BJ (cell line): Measurements from ENCODE around the gene TAS1R3. TPM values are rescaled to one million over a fixed set of nuclear protein-coding genes. Genes with fewer than 3 reads are reported as not detected.
"Not testable (repeated sequence)": the region's sequence is repeated elsewhere in the genome, so short reads cannot be mapped to it uniquely, and the experiment has no call there.

Experiments
- CTCF ChIA-PET: fragments of 350-600 bp; formaldehyde crosslinking; extraction: SDS; loops from one replicate; lab custom pipeline; 2021; ENCODE audit warnings: antibody characterized with exemption, inconsistent platforms; lab: Yijun Ruan, JAX
- POLR2A ChIA-PET: fragments of 300-600 bp; sonication (Branson Sonifier 250); formaldehyde crosslinking; extraction: SDS; loops from one replicate; lab custom pipeline; 2021; ENCODE audit warnings: antibody characterized with exemption; lab: Charles Lee
- DNase-seq: peaks from one replicate; pipeline ENCODE4 v3.0.0-alpha.2; 2011; ENCODE audit warnings: low read depth
- H3K27me3 ChIP-seq: 2 replicates; pipeline ENCODE4 v1.6.0; 2011; ENCODE audit warnings: low read length; ENCODE audit not compliant: control insufficient read depth, insufficient read depth
- H3K36me3 ChIP-seq: 2 replicates; pipeline ENCODE4 v1.5.1; 2011; ENCODE audit warnings: low read length; ENCODE audit not compliant: control insufficient read depth, insufficient read depth
- H3K4me3 ChIP-seq: 2 replicates; pipeline ENCODE4 v1.5.1; 2011; ENCODE audit warnings: low read depth, mild to moderate bottlenecking, control low read depth, low read length
- polyA plus RNA-seq: library from polyadenylated mRNA; depleted of rRNA; stranded (reverse); fragments of >200 nt; gene quantifications from 2 replicates; pipeline ENCODE4 v1.2.3, GENCODE V29; 2011
- TF ChIP-seq, protein P1 (sequence below): IDR thresholded peaks from 2 replicates; pipeline ENCODE4 v1.5.1; 2011; ENCODE audit warnings: low read depth, mild to moderate bottlenecking, control low read depth, inconsistent platforms, low read length, moderate library complexity; ENCODE audit not compliant: insufficient read depth

TAS1R3 gene
- polyA plus RNA-seq, 1 experiment = 0.11 TPM

- TF ChIP-seq, protein P1, sequence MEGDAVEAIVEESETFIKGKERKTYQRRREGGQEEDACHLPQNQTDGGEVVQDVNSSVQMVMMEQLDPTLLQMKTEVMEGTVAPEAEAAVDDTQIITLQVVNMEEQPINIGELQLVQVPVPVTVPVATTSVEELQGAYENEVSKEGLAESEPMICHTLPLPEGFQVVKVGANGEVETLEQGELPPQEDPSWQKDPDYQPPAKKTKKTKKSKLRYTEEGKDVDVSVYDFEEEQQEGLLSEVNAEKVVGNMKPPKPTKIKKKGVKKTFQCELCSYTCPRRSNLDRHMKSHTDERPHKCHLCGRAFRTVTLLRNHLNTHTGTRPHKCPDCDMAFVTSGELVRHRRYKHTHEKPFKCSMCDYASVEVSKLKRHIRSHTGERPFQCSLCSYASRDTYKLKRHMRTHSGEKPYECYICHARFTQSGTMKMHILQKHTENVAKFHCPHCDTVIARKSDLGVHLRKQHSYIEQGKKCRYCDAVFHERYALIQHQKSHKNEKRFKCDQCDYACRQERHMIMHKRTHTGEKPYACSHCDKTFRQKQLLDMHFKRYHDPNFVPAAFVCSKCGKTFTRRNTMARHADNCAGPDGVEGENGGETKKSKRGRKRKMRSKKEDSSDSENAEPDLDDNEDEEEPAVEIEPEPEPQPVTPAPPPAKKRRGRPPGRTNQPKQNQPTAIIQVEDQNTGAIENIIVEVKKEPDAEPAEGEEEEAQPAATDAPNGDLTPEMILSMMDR = peak; percentile 55
- ChIA-PET CTCF (interaction anchor here (0.7 to 2.8 kb wide), 2 partner anchors 10 to 14 kb away, joined by 3 to 27 read pairs; no protein-coding TSS in a partner anchor), POLR2A (interaction anchor here (0.7 to 1.0 kb wide), 2 partner anchors 9 to 53 kb away, joined by 3 to 4 read pairs; no protein-coding TSS in a partner anchor)
- Histone ChIP-seq H3K4me3 (no peak overlapping the region), H3K27me3 (no peaks in the 10 kb centered on the region), H3K36me3 (no peaks in the 10 kb centered on the region)
- peak; percentile 53 for DNase-seq
Measured at GRCh38 chr1:1361982-1362423, 30.9 kb downstream of the TAS1R3 start.

DNA sequence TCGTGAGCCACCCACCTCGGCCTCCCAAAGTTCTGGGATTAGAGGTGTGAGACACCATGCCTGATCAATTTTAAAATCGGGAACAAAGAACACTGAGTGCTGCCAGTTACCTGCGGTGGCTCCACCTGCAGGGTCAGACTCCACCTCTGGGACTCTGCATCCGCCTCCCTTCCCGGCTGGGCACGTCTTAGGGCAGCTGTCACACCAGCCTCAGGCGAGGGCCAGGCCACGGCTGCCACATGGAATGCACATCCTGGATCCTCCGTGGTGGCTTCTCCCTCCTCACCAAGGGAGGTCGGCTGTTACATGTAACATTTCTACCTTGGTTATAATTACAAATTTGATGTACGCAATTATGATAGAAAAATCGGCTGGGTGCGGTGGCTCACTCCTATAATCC is 33.2 kb downstream of the TAS1R3 start:
- TF ChIP-seq, protein P1 = no peak
- no peaks in the 10 kb centered on the region for H3K27me3 ChIP-seq
- no peak overlapping the region for H3K4me3 ChIP-seq
- ChIA-PET POLR2A (no interaction called here), CTCF (interaction anchor here (2.8 kb wide), 1 partner anchor 8 kb away, joined by 27 read pairs; no protein-coding TSS in a partner anchor)
- no peaks in the 10 kb centered on the region for H3K36me3 ChIP-seq
- no peak for DNase-seq

- POLR2A ChIA-PET = no interaction called here
- CTCF ChIA-PET = no interaction called here
- no peaks in the 10 kb centered on the region for H3K36me3 ChIP-seq
- no peaks in the 10 kb centered on the region for H3K27me3 ChIP-seq
- DNase-seq = no peak
- TF ChIP-seq, protein P1 = no peak
- H3K4me3 ChIP-seq = no peak overlapping the region
Measured at GRCh38 chr1:1365875-1366698, 35.0 kb downstream of the TAS1R3 start.

- ChIA-PET CTCF (no interaction called here), POLR2A (no interaction called here)
- TF ChIP-seq, protein P1 = no peak
- Histone ChIP-seq H3K4me3 (no peak overlapping the region), H3K36me3 (no peaks in the 10 kb centered on the region; the same call in 1 of the 2 replicates), H3K27me3 (no peaks in the 10 kb centered on the region)
- no peak for DNase-seq
Measured at GRCh38 chr1:1366699-1367066, 35.6 kb downstream of the TAS1R3 start.

GRCh38 chr1:1367315-1367714 is 36.2 kb downstream of the TAS1R3 start:
- Histone ChIP-seq H3K36me3 (peaks cover under 1% of the 10 kb centered on the region), H3K27me3 (no peaks in the 10 kb centered on the region), H3K4me3 (no peak overlapping the region)
- TF ChIP-seq, protein P1 = no peak
- CTCF ChIA-PET = no interaction called here
- DNase-seq = no peak
- POLR2A ChIA-PET = no interaction called here

DNA sequence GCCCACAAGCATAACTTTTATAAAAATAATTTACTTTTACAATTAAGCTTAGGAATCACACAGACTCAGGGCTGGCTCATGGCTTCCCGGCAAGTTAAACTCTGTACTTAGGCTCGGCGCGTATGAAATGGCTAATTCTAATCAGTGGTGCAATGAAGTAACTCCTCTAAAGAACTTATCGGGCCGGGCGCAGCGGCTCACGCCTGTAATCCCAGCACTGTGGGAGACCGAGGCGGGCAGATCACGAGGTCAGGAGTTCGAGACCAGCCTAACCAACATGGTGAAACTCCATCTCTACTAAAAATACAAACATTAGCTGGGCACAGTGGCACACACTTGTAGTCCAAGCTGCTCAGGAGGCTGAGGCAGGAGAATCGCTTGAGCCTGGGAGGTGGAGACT is 39.0 kb downstream of the TAS1R3 start:
- CTCF ChIA-PET = interaction anchor here (1.0 to 6.4 kb wide), 4 partner anchors 12 to 387 kb away, joined by 3 to 46 read pairs (median 18); partner anchors contain the start of genes DVL1 and MXRA8
- DNase-seq, H3K36me3 ChIP-seq, POLR2A ChIA-PET, H3K27me3 ChIP-seq, H3K4me3 ChIP-seq: not testable (repeated sequence)
